HepG2 (cell line): ENCODE measurements around the gene COL18A1. TPM values are rescaled to one million over a fixed set of nuclear protein-coding genes. Genes with fewer than 3 reads are reported as not detected.

Experiments used
- ATAC-seq: fragments of 200-7000 bp; cut with Tn5 transposase; 3 replicates; pipeline ENCODE4 v1.9.1; 2020; ENCODE audit warnings: mild to moderate bottlenecking, moderate library complexity
- BruUV-seq: library from RNA; stranded (reverse); fragments of 400-500 nt; replicated peaks from 2 replicates; lab custom pipeline; 2021; lab: Mats Ljungman, UMichigan
- CTCF ChIA-PET: fragments of 300-600 bp; formaldehyde crosslinking; extraction: SDS; loops from one replicate; lab custom pipeline; 2021; ENCODE audit warnings: low total read pairs, inconsistent platforms, low intra/inter-chr PET ratio; lab: Yijun Ruan, JAX
- POLR2A ChIA-PET: fragments of 350-600 bp; sonication (Branson Sonifier 250); formaldehyde crosslinking; loops from one replicate; lab custom pipeline; 2020; ENCODE audit warnings: antibody characterized with exemption, inconsistent platforms; lab: Yijun Ruan, JAX
- DNase-seq: peaks from one replicate; pipeline ENCODE4 v3.0.0-alpha.2; 2015; ENCODE audit warnings: low spot score
- FAIRE-seq: peaks from 3 replicates; lab custom pipeline; 2011; peaks lifted over from hg19 to GRCh38; lab: Jason Lieb, UNC
- H2AFZ ChIP-seq: one replicate; pipeline ENCODE4 v1.6.1; 2011; ENCODE audit warnings: low read length, inconsistent platforms
- H3K27ac ChIP-seq: fragments of 300-600 bp; 3 replicates; pipeline ENCODE4 v1.8.0; 2011; ENCODE audit warnings: mixed run types, mild to moderate bottlenecking, mixed read lengths, low read length, inconsistent platforms; ENCODE audit not compliant: insufficient read depth; ENCODE audit errors: extremely low read length
- H3K27me3 ChIP-seq, 2 experiments: fragments of 200-600 bp in 1 of 2; 2 replicates in 1 of 2; 3 replicates in 1 of 2; pipeline versions ENCODE4 v1.6.0 to v1.8.0; 2011; ENCODE audit warnings: low read length in 2 of 2, mild to moderate bottlenecking in 2 of 2, moderate library complexity in 2 of 2, inconsistent platforms in 1 of 2; ENCODE audit not compliant: insufficient read depth in 2 of 2, control insufficient read depth in 1 of 2
- H3K36me3 ChIP-seq, 2 experiments: fragments of 200-600 bp in 1 of 2; replicated peaks in 1 of 2; 2 replicates in 1 of 2; 3 replicates in 1 of 2; pipeline versions ENCODE4 v1.5.1 to v1.8.0; 2011; ENCODE audit warnings: low read length in 2 of 2, inconsistent platforms in 1 of 2; ENCODE audit not compliant: insufficient read depth in 2 of 2, control insufficient read depth in 1 of 2
- H3K4me1 ChIP-seq: 2 replicates; pipeline ENCODE4 v1.5.1; 2012; ENCODE audit warnings: low read length, inconsistent platforms; ENCODE audit not compliant: insufficient read depth
- H3K4me2 ChIP-seq: 2 replicates; pipeline ENCODE4 v1.6.0; 2011; ENCODE audit warnings: low read depth, low read length, inconsistent platforms
- H3K4me3 ChIP-seq, 3 experiments: fragments of 200-600 bp in 1 of 3; sonication (generic), shearing (Covaris generic) in 1 of 3; replicated peaks in 1 of 3; 2 replicates each; pipeline ENCODE4 v1.5.1; 2011 to 2016; ENCODE audit warnings: low read length in 3 of 3, inconsistent platforms in 2 of 3, low read depth in 2 of 3, mild to moderate bottlenecking in 2 of 3, control low read depth in 1 of 3, mixed read lengths in 1 of 3; ENCODE audit not compliant: insufficient read depth in 1 of 3
- H3K79me2 ChIP-seq: one replicate; pipeline ENCODE4 v1.6.1; 2011; ENCODE audit warnings: low read length, inconsistent platforms; ENCODE audit not compliant: insufficient read depth
- H3K9ac ChIP-seq: 2 replicates; pipeline ENCODE4 v1.6.0; 2011; ENCODE audit warnings: mild to moderate bottlenecking, low read depth, low read length, inconsistent platforms; ENCODE audit not compliant: insufficient read depth
- H3K9me3 ChIP-seq: 2 replicates; pipeline ENCODE4 v1.5.1; 2012; ENCODE audit warnings: mild to moderate bottlenecking, low read length
- H4K20me1 ChIP-seq: 2 replicates; pipeline ENCODE4 v1.6.0; 2011; ENCODE audit warnings: inconsistent platforms, mild to moderate bottlenecking, low read length, moderate library complexity; ENCODE audit not compliant: insufficient read depth
- ASH2L ChIP-seq: fragments of 300-600, 200-600 bp; sonication (generic); IDR thresholded peaks from 2 replicates; pipeline ENCODE4 v1.7.0; 2017; ENCODE audit warnings: low read depth, mild to moderate bottlenecking, moderate library complexity, mixed read lengths, low read length; ENCODE audit not compliant: insufficient read length
- CREM ChIP-seq, 2 experiments: sonication (generic) in 1 of 2; formaldehyde crosslinking in 1 of 2; IDR thresholded peaks; 2 replicates each; pipeline versions ENCODE4 v1.4.0 to v1.6.1; 2016 to 2020; ENCODE audit warnings: antibody characterized with exemption in 1 of 2, mild to moderate bottlenecking in 1 of 2, missing genetic modification reagents in 1 of 2
- FOXC1 ChIP-seq: sonication (generic); formaldehyde crosslinking; IDR thresholded peaks from 2 replicates; pipeline ENCODE4 v1.8.0; 2022; ENCODE audit warnings: mild to moderate bottlenecking, missing genetic modification reagents, borderline replicate concordance
- HOXA7 ChIP-seq: sonication (generic); formaldehyde crosslinking; IDR thresholded peaks from 2 replicates; pipeline ENCODE4 v1.8.1; 2022; ENCODE audit warnings: mild to moderate bottlenecking, missing genetic modification reagents, moderate library complexity
- NFATC3 ChIP-seq: sonication (generic); formaldehyde crosslinking; IDR thresholded peaks from 2 replicates; pipeline ENCODE4 v1.5.1; 2020; ENCODE audit warnings: mild to moderate bottlenecking, missing genetic modification reagents
- POLR2AphosphoS5 ChIP-seq: IDR thresholded peaks from 2 replicates; pipeline ENCODE4 v1.6.1; 2012; ENCODE audit warnings: low read depth, low read length
- SOX5 ChIP-seq: IDR thresholded peaks from 2 replicates; pipeline ENCODE4 v1.6.1; 2016; ENCODE audit warnings: borderline replicate concordance
- SPEN ChIP-seq: sonication (generic); formaldehyde crosslinking; IDR thresholded peaks from 2 replicates; pipeline ENCODE4 v1.5.1; 2020; ENCODE audit warnings: low read depth, mild to moderate bottlenecking, missing genetic modification reagents
- TP53 ChIP-seq: sonication (generic); formaldehyde crosslinking; conservative IDR thresholded peaks from 2 replicates; pipeline ENCODE4 v1.4.0; 2020; ENCODE audit warnings: missing genetic modification reagents
- WIZ ChIP-seq: sonication (generic); formaldehyde crosslinking; IDR thresholded peaks from 2 replicates; pipeline ENCODE4 v1.5.1; 2020; ENCODE audit warnings: mild to moderate bottlenecking, missing genetic modification reagents
- YEATS4 ChIP-seq: sonication (generic); formaldehyde crosslinking; IDR thresholded peaks from 2 replicates; pipeline ENCODE4 v1.4.0; 2020; ENCODE audit warnings: missing genetic modification reagents, borderline replicate concordance
- ZNF251 ChIP-seq: sonication (generic); formaldehyde crosslinking; IDR thresholded peaks from 2 replicates; pipeline ENCODE4 v1.9.0; 2021; ENCODE audit warnings: mild to moderate bottlenecking, missing genetic modification reagents
- ZNF263 ChIP-seq: sonication (generic); formaldehyde crosslinking; IDR thresholded peaks from 2 replicates; pipeline ENCODE4 v1.4.0; 2020; ENCODE audit warnings: missing genetic modification reagents
- ZNF296 ChIP-seq: sonication (generic); formaldehyde crosslinking; conservative IDR thresholded peaks from 2 replicates; pipeline ENCODE4 v1.5.0; 2020; ENCODE audit warnings: mild to moderate bottlenecking, missing genetic modification reagents
- ZNF333 ChIP-seq: sonication (generic); formaldehyde crosslinking; IDR thresholded peaks from 2 replicates; pipeline ENCODE4 v1.4.0; 2020; ENCODE audit warnings: mild to moderate bottlenecking, missing genetic modification reagents, borderline replicate concordance
- ZNF430 ChIP-seq: sonication (generic); formaldehyde crosslinking; IDR thresholded peaks from 2 replicates; pipeline ENCODE4 v1.9.0; 2021; ENCODE audit warnings: mild to moderate bottlenecking, missing genetic modification reagents
- ZNF792 ChIP-seq: IDR thresholded peaks from 2 replicates; pipeline ENCODE4 v1.6.1; 2016
- ZZZ3 ChIP-seq: sonication (generic); formaldehyde crosslinking; IDR thresholded peaks from 2 replicates; pipeline ENCODE4 v1.4.0; 2020; ENCODE audit warnings: missing genetic modification reagents, mild to moderate bottlenecking, borderline replicate concordance
- WGBS: methylation state at CpG from one replicate; pipeline ENCODE4 v1.1.6; 2017; ENCODE audit warnings: low lambda C conversion rate; 5-methylcytosine and 5-hydroxymethylcytosine counted together
- in situ Hi-C: cut with HindIII; loops from 2 replicates; pipeline ENCODE4 v1.10.0; 2017; ENCODE audit warnings: low pct_unique_long_range_greater_than_20kb; ENCODE audit not compliant: extremely low pct_ligation_motif_present
- intact Hi-C: fragments of 100-400 bp; cut with micrococcal nuclease; formaldehyde crosslinking; loops from one replicate; pipeline ENCODE4 v1.10.0; 2022; ENCODE audit not compliant: unreplicated experiment
- polyA plus RNA-seq, 8 experiments: library from polyadenylated mRNA; depleted of rRNA in 3 of 8; stranded (reverse) in 7 of 8; unstranded in 1 of 8; fragments of >200 nt; fragmentation: Illumina TruSeq in 4 of 8; extraction: Trizol in 4 of 8; gene quantifications; 2 replicates each; pipeline versions ENCODE4 v1.2.1 to v1.2.3, GENCODE V29; 2011 to 2016; ENCODE audit warnings: low read depth in 4 of 8, missing spikeins in 1 of 8, mixed read lengths in 1 of 8; ENCODE audit not compliant: insufficient read depth in 1 of 8
- total RNA-seq, 5 experiments: library from RNA; depleted of rRNA; stranded (reverse); fragments of >200 nt; fragmentation: Illumina TruSeq; extraction: Trizol; gene quantifications; 2 replicates each; pipeline ENCODE4 v1.2.3, GENCODE V29; 2016; ENCODE audit warnings: low read depth in 1 of 5
- TF ChIP-seq, protein P1 (sequence below): sonication (generic); formaldehyde crosslinking; IDR thresholded peaks from 2 replicates; pipeline ENCODE4 v1.8.1; 2023; ENCODE audit warnings: missing genetic modification reagents, inconsistent platforms, borderline replicate concordance
- TF ChIP-seq, protein P2 (sequence below): sonication (generic); formaldehyde crosslinking; IDR thresholded peaks from 2 replicates; pipeline ENCODE4 v1.5.0; 2020; ENCODE audit warnings: missing genetic modification reagents
- TF ChIP-seq, protein P3 (sequence below): sonication (generic); formaldehyde crosslinking; IDR thresholded peaks from 2 replicates; pipeline ENCODE4 v1.9.0; 2021; ENCODE audit warnings: missing genetic modification reagents, borderline replicate concordance

COL18A1 gene
- total and polyA plus RNA-seq, 2 of the 13 experiments (the other 11 are each of a cell fraction or from before 2014, with no cell fraction given) = 79.0 to 102 TPM

DNA sequence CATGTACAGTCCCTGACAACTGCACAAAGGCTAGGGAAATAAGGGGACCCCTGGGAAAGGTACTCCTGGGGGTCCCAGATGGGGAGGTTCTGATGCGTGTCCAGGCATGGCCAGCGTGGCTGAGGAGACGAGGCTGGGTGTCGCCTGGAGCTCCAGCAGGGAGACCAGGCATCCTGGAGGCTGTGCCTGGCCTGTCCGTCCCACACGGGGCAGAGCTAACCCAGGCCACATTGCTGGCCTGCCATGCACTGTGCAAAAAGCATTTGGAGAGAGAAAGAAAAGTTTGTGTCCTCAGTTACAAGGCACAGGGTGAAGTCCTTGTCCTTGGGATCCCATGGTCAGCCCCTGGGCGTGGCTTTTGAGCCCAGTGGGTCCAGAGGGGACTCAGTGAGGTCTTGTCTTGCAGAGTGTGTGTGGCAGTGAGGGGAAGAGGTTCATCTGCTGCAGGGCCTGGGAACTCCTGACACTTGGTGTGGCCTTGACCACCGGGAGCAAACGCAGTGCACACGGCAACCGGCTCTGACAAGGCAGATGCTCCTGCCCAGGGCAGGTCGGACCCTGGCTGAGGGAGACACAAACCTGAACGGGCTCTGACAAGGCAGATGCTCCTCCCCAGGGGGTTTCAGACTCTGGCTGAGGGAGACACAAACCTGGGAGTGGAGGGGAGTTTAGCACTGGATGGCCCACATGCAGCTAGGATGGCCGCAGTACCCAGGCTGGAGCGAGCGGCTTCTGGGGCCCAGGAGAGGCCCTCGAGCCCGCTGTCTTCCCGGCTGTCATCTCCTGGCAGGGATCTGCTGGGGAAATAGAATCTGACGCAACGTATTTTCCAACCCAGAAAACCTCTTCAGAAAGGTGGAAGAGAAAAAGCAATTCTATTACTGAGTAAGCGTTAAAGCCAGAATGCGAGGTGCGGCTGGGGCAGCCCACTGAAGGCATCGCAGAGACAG, 37.3 kb upstream of the COL18A1 start:
- 15% methylated on average over 16 of the region's 25 CpGs for WGBS
- FAIRE-seq (peak; percentile 86), ATAC-seq (peak; percentile 80), DNase-seq (peak; percentile 60)
- in situ Hi-C loops (no loop called here), intact Hi-C loops (no loop called here)
- Histone ChIP-seq H3K4me2 (peak overlapping the region; percentile 85), H3K4me1 (peaks cover 71% of the 10 kb centered on the region), H3K36me3 (no peaks in the 10 kb centered on the region), H3K9ac (peak overlapping the region; percentile 42), H3K27ac (peak overlapping the region; percentile 76), H3K4me3 (peak overlapping the region; percentile 7 to 59 (median 9); a peak in 3 of 6 replicates), H2AFZ (no peak overlapping the region), H4K20me1 (no peaks in the 10 kb centered on the region), H3K79me2 (no peaks in the 10 kb centered on the region), H3K9me3 (no peaks in the 10 kb centered on the region), H3K27me3 (no peaks in the 10 kb centered on the region)
- BruUV-seq = no TSS peak
- ChIA-PET POLR2A (interaction anchor here (1.2 to 2.1 kb wide), 10 partner anchors 9 to 157 kb away, joined by 3 to 8 read pairs (median 4); partner anchors contain the start of gene POFUT2), CTCF (no interaction called here)
- TF ChIP-seq ZNF263 = peak; percentile 69
- TF ChIP-seq, protein P1, sequence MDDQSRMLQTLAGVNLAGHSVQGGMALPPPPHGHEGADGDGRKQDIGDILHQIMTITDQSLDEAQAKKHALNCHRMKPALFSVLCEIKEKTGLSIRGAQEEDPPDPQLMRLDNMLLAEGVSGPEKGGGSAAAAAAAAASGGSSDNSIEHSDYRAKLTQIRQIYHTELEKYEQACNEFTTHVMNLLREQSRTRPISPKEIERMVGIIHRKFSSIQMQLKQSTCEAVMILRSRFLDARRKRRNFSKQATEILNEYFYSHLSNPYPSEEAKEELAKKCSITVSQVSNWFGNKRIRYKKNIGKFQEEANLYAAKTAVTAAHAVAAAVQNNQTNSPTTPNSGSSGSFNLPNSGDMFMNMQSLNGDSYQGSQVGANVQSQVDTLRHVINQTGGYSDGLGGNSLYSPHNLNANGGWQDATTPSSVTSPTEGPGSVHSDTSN = no peak
- peak; percentile 32; the same call in 1 of the 2 replicates for TF ChIP-seq ZNF296 (CRISPR knock-in tag)
- peak; percentile 14; the same call in 1 of the 2 replicates for TF ChIP-seq YEATS4
- 0 out of 2 replicates have a peak, but pooled peaks have one; percentile 10 for TF ChIP-seq ZZZ3 (CRISPR knock-in tag)
- TF ChIP-seq ZNF251 (CRISPR knock-in tag) = no peak
- peak; percentile 63; the same call in 1 of the 2 replicates for TF ChIP-seq FOXC1 (CRISPR knock-in tag)
- TF ChIP-seq, protein P2, sequence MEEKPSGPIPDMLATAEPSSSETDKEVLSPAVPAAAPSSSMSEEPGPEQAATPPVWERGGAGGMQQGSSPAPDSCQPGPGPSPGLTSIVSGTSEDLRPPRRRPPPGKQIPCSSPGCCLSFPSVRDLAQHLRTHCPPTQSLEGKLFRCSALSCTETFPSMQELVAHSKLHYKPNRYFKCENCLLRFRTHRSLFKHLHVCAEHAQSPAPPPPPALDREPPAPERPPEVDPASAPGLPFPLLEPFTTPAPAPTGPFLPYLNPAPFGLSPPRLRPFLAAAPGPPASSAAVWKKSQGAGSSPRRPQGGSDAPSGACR (CRISPR knock-in tag) = 0 out of 2 replicates have a peak, but pooled peaks have one; percentile 25
- no peak for TF ChIP-seq ASH2L
- no peak for TF ChIP-seq NFATC3 (CRISPR knock-in tag)
- TF ChIP-seq POLR2AphosphoS5 = peak; percentile 78
- 0 out of 2 replicates have a peak, but pooled peaks have one; percentile 29 for TF ChIP-seq ZNF333 (CRISPR knock-in tag)
- TF ChIP-seq CREM (IDR thresholded peaks at IDR 0.05) = no peak
- TF ChIP-seq CREM (CRISPR knock-in tag; IDR thresholded peaks at IDR 0.05) = no peak
- TF ChIP-seq SPEN (CRISPR knock-in tag) = peak; percentile 79; the same call in 1 of the 2 replicates
- peak; percentile 63; the same call in 1 of the 2 replicates for TF ChIP-seq ZNF792
- TF ChIP-seq, protein P3, sequence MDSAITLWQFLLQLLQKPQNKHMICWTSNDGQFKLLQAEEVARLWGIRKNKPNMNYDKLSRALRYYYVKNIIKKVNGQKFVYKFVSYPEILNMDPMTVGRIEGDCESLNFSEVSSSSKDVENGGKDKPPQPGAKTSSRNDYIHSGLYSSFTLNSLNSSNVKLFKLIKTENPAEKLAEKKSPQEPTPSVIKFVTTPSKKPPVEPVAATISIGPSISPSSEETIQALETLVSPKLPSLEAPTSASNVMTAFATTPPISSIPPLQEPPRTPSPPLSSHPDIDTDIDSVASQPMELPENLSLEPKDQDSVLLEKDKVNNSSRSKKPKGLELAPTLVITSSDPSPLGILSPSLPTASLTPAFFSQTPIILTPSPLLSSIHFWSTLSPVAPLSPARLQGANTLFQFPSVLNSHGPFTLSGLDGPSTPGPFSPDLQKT (CRISPR knock-in tag) = no peak
- no peak for TF ChIP-seq HOXA7 (CRISPR knock-in tag)
- TF ChIP-seq ZNF430 (CRISPR knock-in tag) = peak; percentile 79
- 0 out of 2 replicates have a peak, but pooled peaks have one; percentile 46 for TF ChIP-seq TP53 (CRISPR knock-in tag)
- TF ChIP-seq SOX5 (CRISPR knock-in tag) = peak; percentile 32
- TF ChIP-seq WIZ (CRISPR knock-in tag) = 0 out of 2 replicates have a peak, but pooled peaks have one; percentile 72
